ELF-1 (cell line): ENCODE results near the gene HGFAC.
"Not testable (repeated sequence)": the region's sequence is repeated elsewhere in the genome, so short reads cannot be mapped to it uniquely, and the experiment has no call there.

Experiments used
- DNase-seq: peaks from one replicate; pipeline ENCODE4 v3.0.0-alpha.2; 2016; ENCODE audit warnings: low read depth, low spot score

HGFAC gene

DNA sequence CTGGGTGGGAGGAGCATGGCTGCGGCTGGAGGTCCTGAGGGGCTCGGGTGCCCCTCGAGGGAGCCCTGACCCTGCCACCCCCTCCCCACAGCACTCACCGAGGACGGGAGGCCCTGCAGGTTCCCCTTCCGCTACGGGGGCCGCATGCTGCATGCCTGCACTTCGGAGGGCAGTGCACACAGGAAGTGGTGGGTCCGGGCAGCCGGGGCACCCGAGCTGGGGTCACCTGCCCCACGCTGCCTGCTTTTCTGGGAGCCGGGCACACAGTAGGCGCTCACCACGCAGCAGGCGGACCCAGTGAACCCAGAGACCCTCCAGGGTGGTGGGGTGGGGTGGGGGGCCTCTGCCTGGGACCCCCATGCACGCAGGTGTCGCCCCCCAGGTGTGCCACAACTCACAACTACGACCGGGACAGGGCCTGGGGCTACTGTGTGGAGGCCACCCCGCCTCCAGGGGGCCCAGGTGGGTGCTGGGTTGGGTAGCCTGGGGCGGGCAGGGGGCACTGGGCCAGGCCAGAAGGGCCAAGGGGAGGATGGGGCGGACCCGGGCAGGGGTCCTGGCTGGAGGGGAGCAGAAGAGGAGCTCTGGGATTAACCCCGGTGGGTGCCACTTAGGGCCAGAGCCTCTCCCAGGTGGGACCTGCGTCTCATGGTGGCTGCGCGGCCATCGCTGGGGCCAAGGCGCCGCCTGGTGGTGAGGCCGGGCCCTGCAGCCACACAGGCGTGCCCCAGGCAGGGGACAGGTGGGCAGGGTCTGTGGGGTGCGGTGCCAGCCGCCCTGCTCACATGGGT, 1.4 kb downstream of the HGFAC start:
- peak; percentile 72 for DNase-seq

DNA sequence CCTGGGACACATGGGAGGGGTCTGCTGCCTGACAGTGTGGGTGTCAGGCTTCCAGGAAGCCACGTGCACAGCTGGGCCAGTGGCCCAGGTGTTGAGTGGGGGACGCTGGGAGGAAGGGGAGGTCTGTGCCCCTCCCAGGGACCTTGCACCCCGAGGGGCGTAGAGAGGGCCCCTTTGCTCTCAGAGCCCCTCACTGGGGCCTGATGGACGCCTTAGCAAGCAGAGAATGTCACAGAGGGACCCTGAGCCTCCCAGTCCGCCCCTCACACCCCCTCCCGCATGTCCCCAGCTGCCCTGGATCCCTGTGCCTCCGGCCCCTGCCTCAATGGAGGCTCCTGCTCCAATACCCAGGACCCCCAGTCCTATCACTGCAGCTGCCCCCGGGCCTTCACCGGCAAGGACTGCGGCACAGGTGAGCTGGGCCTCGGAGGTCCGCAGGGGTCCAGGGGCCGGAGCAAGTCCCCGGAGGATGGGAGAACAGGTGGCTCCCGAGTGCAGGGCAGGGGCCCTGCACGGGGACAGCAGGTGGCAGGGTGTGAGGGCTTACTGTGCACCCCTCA, 2.1 kb downstream of the HGFAC start:
- DNase-seq = no peak

- DNase-seq = no peak
Measured at GRCh38 chr4:3444351-3445110, 2.8 kb downstream of the HGFAC start.

GRCh38 chr4:3445111-3445820, 3.5 kb downstream of the HGFAC start:
- no peak for DNase-seq

DNA sequence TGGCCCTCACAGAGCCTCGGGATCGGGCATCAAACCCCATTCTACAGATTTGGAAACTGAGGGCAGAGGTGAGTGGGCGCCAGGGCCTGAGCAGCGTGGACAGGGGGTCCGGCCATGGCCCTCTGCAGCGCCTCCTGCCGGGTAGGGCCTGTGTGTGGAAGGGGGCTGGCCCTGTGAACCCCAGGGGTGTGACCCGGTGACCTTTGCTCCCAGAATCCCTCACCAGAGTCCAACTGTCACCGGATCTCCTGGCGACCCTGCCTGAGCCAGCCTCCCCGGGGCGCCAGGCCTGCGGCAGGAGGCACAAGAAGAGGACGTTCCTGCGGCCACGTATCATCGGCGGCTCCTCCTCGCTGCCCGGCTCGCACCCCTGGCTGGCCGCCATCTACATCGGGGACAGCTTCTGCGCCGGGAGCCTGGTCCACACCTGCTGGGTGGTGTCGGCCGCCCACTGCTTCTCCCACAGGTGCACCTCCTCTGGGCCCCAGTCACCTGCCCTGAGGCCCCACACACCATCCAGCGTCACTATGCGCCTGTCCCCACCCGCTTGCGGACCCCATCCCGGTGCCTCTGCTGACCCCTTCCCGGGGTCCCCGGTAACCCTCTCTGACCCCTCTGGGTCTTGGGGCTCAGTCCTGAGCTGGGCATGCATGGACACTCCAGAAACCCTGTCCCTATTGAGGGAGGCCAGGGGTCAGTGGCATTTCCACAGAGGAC, 4.2 kb downstream of the HGFAC start:
- no peak for DNase-seq

GRCh38 chr4:3446631-3447320, 5.0 kb downstream of the HGFAC start:
- DNase-seq = no peak

DNA sequence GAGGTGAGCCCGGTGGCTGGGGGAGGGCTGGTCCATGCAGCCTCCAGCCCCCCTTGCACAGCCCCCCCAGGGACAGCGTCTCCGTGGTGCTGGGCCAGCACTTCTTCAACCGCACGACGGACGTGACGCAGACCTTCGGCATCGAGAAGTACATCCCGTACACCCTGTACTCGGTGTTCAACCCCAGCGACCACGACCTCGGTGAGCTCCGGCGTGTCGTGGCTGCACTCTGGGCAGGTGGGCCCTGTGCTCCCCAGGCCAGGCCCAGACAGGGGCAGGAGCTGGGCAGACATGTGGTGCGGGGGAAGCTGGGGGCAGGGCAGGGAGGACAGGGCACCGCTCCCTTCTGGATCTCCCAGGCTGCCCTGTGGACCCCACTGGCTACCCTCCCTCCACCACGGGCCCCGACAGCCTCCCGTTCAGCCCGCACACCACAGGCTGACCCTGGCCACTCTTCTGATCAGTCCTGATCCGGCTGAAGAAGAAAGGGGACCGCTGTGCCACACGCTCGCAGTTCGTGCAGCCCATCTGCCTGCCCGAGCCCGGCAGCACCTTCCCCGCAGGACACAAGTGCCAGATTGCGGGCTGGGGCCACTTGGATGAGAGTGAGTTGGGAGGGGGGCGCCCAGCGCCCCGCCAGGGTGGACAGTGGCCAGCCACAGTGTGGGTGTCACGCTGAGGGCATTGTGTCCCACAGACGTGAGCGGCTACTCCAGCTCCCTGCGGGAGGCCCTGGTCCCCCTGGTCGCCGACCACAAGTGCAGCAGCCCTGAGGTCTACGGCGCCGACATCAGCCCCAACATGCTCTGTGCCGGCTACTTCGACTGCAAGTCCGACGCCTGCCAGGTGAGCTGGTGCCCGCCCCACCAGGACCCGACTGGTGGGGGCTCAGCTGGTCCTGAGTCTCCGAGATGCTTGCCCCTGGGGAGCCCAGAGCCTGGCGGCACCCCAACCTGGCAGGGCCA, 5.9 kb downstream of the HGFAC start:
- DNase-seq = no peak

GRCh38 chr4:3449047-3449573, 7.3 kb downstream of the HGFAC start:
- DNase-seq = no peak

DNA sequence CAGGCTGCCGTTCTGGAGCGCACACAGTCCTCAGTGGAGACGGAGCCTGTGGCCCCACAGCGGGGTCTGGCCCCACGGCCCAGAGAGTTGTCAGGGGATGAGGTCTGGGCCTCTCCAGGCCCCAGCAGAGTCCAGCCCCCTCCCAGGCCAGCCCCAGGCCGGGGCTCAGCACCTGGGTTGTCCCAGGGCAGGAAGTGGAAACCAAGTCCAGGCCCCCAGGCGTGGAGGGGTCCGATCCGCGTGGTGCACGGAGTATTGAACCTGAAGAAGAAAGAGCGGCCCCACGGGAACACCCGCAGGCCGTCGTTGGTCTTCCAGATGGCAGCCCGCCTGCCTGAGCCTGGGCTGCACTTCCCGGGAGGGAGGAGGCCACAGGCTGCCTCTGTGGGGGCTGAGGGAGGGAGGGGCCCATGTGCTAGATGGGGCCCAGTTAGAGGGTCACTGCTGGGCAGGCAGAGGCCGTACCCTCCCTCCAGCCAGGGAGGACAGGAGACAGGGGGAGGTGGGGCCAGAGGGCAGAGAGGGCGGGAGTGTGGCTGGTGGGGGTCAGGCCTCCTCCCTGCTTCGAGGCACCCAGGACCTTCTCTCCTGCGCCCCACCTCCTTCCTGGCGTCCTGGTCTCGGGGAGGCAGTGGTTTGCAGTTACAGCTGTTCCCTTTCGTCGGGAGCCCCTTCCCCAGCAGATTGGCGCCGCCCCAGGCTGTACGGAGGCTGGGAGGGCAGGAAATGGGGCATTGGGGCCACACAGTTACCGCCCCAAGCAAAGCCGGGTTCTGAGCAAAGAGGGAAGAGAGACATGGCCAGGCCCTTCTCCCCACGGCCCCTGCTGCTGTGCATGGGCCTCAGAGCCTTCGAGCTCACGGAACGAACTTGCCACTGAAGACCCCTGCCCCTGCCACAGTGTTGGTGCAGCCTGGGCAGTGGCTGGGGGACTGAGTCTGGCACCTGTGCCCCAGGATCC, 8.1 kb downstream of the HGFAC start:
- DNase-seq = no peak

DNA sequence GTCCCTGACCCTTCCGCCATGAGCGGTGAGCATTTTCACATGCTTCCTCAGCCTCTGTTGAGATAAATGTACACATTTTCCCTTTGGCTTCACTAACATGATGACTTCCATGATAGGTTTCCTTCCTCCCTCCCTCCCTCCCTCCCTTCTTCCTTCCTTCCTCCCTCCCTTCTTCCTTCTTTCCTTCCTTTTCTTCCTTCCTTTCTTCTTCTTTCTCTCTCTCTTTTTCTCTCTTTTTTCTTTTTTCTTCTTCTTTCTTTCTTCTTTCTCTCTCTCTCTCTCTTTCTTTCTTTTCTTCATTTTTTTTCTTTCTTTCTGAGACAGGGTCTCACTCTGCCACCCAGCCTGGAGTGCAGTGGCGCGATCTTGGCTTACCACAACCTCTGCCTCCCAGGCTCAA, 8.9 kb downstream of the HGFAC start:
- DNase-seq = no peak

- DNase-seq = no peak
Measured at GRCh38 chr4:3451956-3452355, 10.2 kb downstream of the HGFAC start.

DNA sequence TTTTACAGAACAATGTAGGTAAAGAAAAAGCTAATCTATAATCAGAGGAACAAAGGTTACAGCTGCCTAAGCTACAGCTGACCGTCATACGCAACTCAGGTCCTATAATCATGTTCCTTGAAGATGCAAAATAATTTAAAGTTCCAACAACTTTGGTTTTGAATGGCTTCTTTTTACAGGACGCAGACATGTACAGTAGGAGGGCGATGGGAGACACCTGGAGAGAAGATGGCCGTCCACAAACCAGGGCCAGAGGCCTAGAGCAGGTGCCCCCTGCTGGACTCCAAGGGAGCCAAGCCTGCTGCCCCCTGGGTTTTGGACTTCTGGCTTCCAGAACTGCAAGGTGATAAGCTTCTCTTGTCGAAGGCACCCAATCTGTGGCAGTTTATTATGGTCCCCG, 10.6 kb downstream of the HGFAC start:
- DNase-seq = peak; percentile 60

- DNase-seq = not testable (repeated sequence)
Measured at GRCh38 chr4:3455596-3455995, 13.8 kb downstream of the HGFAC start.

DNA sequence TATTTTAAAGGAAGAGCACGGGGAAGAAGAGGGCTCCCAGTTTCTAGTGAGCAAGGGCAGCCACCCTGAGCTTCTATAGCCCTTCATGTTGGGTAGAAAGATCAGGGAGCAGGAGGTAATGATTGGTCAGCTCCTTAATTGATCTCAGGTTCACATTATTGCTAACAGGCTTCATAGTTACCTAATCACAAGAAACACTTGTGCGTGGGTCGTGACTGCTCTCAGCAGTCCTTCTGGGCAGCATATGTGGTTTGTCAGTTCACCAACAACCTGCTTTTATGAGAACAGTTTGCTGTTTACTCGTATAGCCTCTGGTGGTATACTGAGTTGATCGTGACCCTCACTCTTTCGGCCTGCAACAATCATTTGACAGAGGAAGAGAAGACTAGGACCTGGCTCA, 16.6 kb downstream of the HGFAC start:
- DNase-seq = no peak

DNA sequence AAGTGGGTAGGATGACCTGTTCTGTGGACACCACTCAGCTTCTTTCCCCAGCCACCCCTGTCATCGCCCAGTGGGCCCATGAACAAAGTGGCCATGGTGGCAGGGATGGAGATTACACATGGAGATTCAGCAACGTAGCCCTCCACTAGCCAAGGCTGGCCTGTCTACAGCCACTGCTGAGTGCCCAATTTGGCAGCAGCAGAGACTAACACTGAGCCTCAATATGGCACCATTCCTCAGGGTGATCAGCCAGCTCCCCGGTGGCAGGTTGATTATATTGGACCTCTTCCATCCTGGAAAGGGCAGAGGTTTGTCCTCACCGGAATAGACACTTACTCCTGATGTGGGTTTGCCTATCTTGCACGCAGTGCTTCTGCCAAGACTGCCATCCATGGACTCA, 17.4 kb downstream of the HGFAC start:
- DNase-seq = not testable (repeated sequence)

DNA sequence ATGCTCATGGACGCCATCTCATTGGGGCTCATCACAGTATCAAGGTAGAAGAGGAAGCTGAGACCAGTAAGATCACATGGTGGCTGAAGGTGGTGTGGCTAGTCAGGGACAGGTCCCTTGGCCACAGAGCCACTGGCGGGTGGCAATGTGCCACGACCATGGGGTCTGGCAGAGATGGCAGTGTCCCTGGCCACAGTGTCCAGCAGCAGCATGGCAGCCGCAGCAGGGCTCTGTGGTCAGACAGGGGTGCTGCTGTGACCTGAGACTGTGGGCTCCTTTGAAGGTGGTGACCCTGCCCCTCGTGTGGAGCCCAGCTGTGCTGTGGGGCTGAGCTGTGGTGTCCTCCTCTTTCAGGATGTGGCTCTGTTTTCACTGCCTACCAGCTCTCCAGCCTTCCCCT, 19.2 kb downstream of the HGFAC start:
- DNase-seq = no peak

GRCh38 chr4:3461515-3462291, 19.9 kb downstream of the HGFAC start:
- DNase-seq = no peak
